Progenitor cell of endocrine pancreas (in vitro differentiated cells): ENCODE results near the gene BLNK. TPM values are rescaled to one million over a fixed set of nuclear protein-coding genes. Genes with fewer than 3 reads are reported as not detected.

Experiments
- DNase-seq: peaks from one replicate; pipeline ENCODE4 v3.0.0; 2021; ENCODE audit warnings: low spot score; ENCODE audit not compliant: unreplicated experiment
- H3K27ac Mint-ChIP-seq: 2 replicates; pipeline ENCODE4 v1.8.0; 2021; ENCODE audit warnings: mild to moderate bottlenecking, moderate library complexity, mixed read lengths
- H3K27me3 Mint-ChIP-seq: 2 replicates; pipeline ENCODE4 v1.8.0; 2021; ENCODE audit warnings: mixed read lengths
- H3K36me3 Mint-ChIP-seq: 2 replicates; pipeline ENCODE4 v1.8.0; 2022; ENCODE audit warnings: mixed read lengths; ENCODE audit not compliant: insufficient read depth
- H3K4me1 Mint-ChIP-seq: 2 replicates; pipeline ENCODE4 v1.8.0; 2021; ENCODE audit warnings: low read depth, mixed read lengths
- H3K4me3 Mint-ChIP-seq: 2 replicates; pipeline ENCODE4 v1.8.0; 2021; ENCODE audit warnings: low read depth, mild to moderate bottlenecking, moderate library complexity, mixed read lengths
- H3K9me3 Mint-ChIP-seq: 2 replicates; pipeline ENCODE4 v1.8.0; 2021; ENCODE audit warnings: low read depth, mixed read lengths
- CTCF ChIP-seq: fragments of 200-600 bp; sonication (generic); IDR thresholded peaks from one replicate; pipeline ENCODE4 v1.5.0; 2021; ENCODE audit warnings: antibody characterized with exemption, mild to moderate bottlenecking; ENCODE audit not compliant: unreplicated experiment
- total RNA-seq: library from RNA; stranded (reverse); gene quantifications from 2 replicates; pipeline ENCODE4 v1.2.1, GENCODE V29; 2021

The BLNK gene
- total RNA-seq, 1 donor from 2014 or later = 1.6 TPM

- H3K27ac Mint-ChIP-seq = no peak overlapping the region
- no peak for TF ChIP-seq CTCF
- H3K36me3 Mint-ChIP-seq = no peaks in the 10 kb centered on the region
- H3K4me1 Mint-ChIP-seq = peaks cover 12% of the 10 kb centered on the region
- no peaks in the 10 kb centered on the region for H3K27me3 Mint-ChIP-seq
- H3K9me3 Mint-ChIP-seq = no peaks in the 10 kb centered on the region
- no peak overlapping the region for H3K4me3 Mint-ChIP-seq
- DNase-seq = no peak
Observed at GRCh38 chr10:96254976-96255375, 16.4 kb downstream of the BLNK start.

GRCh38 chr10:96252730-96253129 lies 18.6 kb downstream of the BLNK start:
- Mint-ChIP-seq H3K4me1 (peaks cover 22% of the 10 kb centered on the region), H3K27ac (no peak overlapping the region), H3K9me3 (peaks cover 2% of the 10 kb centered on the region), H3K27me3 (no peaks in the 10 kb centered on the region), H3K36me3 (no peaks in the 10 kb centered on the region), H3K4me3 (no peak overlapping the region)
- TF ChIP-seq CTCF = no peak
- DNase-seq = no peak

GRCh38 chr10:96250349-96250748 lies 21.0 kb downstream of the BLNK start:
- Mint-ChIP-seq H3K36me3 (no peaks in the 10 kb centered on the region), H3K27ac (no peak overlapping the region), H3K4me3 (no peak overlapping the region), H3K4me1 (peaks cover 19% of the 10 kb centered on the region), H3K9me3 (peaks cover 5% of the 10 kb centered on the region), H3K27me3 (no peaks in the 10 kb centered on the region)
- no peak for TF ChIP-seq CTCF
- no peak for DNase-seq

- H3K27ac Mint-ChIP-seq = peak overlapping the region; percentile 37
- H3K4me3 Mint-ChIP-seq = no peak overlapping the region
- no peak for DNase-seq
- TF ChIP-seq CTCF = no peak
- peaks cover 21% of the 10 kb centered on the region for H3K4me1 Mint-ChIP-seq
- H3K9me3 Mint-ChIP-seq = peaks cover 5% of the 10 kb centered on the region
- H3K27me3 Mint-ChIP-seq = no peaks in the 10 kb centered on the region
- no peaks in the 10 kb centered on the region for H3K36me3 Mint-ChIP-seq
Observed at GRCh38 chr10:96249264-96249663, 22.1 kb downstream of the BLNK start.

GRCh38 chr10:96244354-96244753 lies 27.0 kb downstream of the BLNK start:
- H3K9me3 Mint-ChIP-seq = peaks cover 11% of the 10 kb centered on the region
- H3K36me3 Mint-ChIP-seq = no peaks in the 10 kb centered on the region
- no peaks in the 10 kb centered on the region for H3K27me3 Mint-ChIP-seq
- no peak for TF ChIP-seq CTCF
- H3K27ac Mint-ChIP-seq = peak overlapping the region; percentile 60
- no peak for DNase-seq
- no peak overlapping the region for H3K4me3 Mint-ChIP-seq
- H3K4me1 Mint-ChIP-seq = peaks cover 12% of the 10 kb centered on the region
